GM12891 (cell line): Measurements from ENCODE around the gene SCARB2.

ENCODE experiments used
- DNase-seq: peaks from one replicate; pipeline ENCODE4 v3.0.0; 2011; ENCODE audit warnings: low spot score; ENCODE audit not compliant: insufficient read length
- FAIRE-seq: peaks from 2 replicates; lab custom pipeline; 2011; peaks lifted over from hg19 to GRCh38; lab: Jason Lieb, UNC
- PAX5 ChIP-seq: IDR thresholded peaks from 2 replicates; pipeline ENCODE4 v1.6.1; 2011; ENCODE audit warnings: low read length, moderate library complexity, mild to moderate bottlenecking; ENCODE audit not compliant: insufficient read depth, severe bottlenecking
- POLR2A ChIP-seq: IDR thresholded peaks from 2 replicates; pipeline ENCODE4 v1.6.1; 2011; ENCODE audit warnings: low read depth, low read length, control low read depth
- POLR2AphosphoS5 ChIP-seq: IDR thresholded peaks from 2 replicates; pipeline ENCODE4 v1.6.1; 2011; ENCODE audit warnings: low read depth, low read length, control low read depth
- POU2F2 ChIP-seq: IDR thresholded peaks from 2 replicates; pipeline ENCODE4 v1.6.1; 2011; ENCODE audit warnings: low read depth, mild to moderate bottlenecking, control low read depth, low read length, moderate library complexity
- SPI1 ChIP-seq: IDR thresholded peaks from 2 replicates; pipeline ENCODE4 v1.6.1; 2011; ENCODE audit warnings: low read depth, low read length, control low read depth
- TAF1 ChIP-seq: IDR thresholded peaks from 2 replicates; pipeline ENCODE4 v1.6.1; 2011; ENCODE audit warnings: low read depth, low read length, control low read depth

Gene SCARB2

GRCh38 chr4:76188557-76188956 lies 25.1 kb downstream of the SCARB2 start:
- no peak for FAIRE-seq
- DNase-seq: no peak
- TF ChIP-seq POLR2AphosphoS5: no peak
- no peak for TF ChIP-seq SPI1
- no peak for TF ChIP-seq POLR2A
- TF ChIP-seq TAF1: no peak
- no peak for TF ChIP-seq PAX5
- TF ChIP-seq POU2F2: no peak

GRCh38 chr4:76188149-76188548 lies 25.5 kb downstream of the SCARB2 start:
- DNase-seq (no peak), FAIRE-seq (no peak)
- no peak for TF ChIP-seq PAX5
- no peak for TF ChIP-seq POU2F2
- no peak for TF ChIP-seq POLR2A
- no peak for TF ChIP-seq SPI1
- no peak for TF ChIP-seq POLR2AphosphoS5
- no peak for TF ChIP-seq TAF1

GRCh38 chr4:76187152-76187551 lies 26.5 kb downstream of the SCARB2 start:
- no peak for FAIRE-seq
- no peak for TF ChIP-seq TAF1
- TF ChIP-seq SPI1: no peak
- TF ChIP-seq POLR2A: no peak
- no peak for TF ChIP-seq POU2F2
- TF ChIP-seq POLR2AphosphoS5: no peak
- no peak for TF ChIP-seq PAX5

GRCh38 chr4:76182463-76182862 lies 31.2 kb downstream of the SCARB2 start:
- DNase-seq (no peak), FAIRE-seq (no peak)
- TF ChIP-seq POLR2A (no peak), POU2F2 (no peak), PAX5 (no peak), TAF1 (no peak), POLR2AphosphoS5 (no peak), SPI1 (no peak)

More at GRCh38 chr4:76187152-76187551, 26.5 kb downstream of the SCARB2 start:
- DNase-seq: no peak

- peak; percentile 90 for FAIRE-seq
- peak; percentile 49 for DNase-seq
- TF ChIP-seq POLR2AphosphoS5 (no peak), SPI1 (no peak), PAX5 (no peak), POU2F2 (peak; percentile 56; the same call in 1 of the 2 replicates)
Observed at GRCh38 chr4:76179398-76180318, 34.0 kb downstream of the SCARB2 start.

- FAIRE-seq (no peak), DNase-seq (no peak)
- TF ChIP-seq PAX5: no peak
- TF ChIP-seq POU2F2: no peak
- TF ChIP-seq POLR2A: no peak
- TF ChIP-seq POLR2AphosphoS5: no peak
- no peak for TF ChIP-seq SPI1
- no peak for TF ChIP-seq TAF1
Observed at GRCh38 chr4:76178296-76178695, 35.3 kb downstream of the SCARB2 start.

- FAIRE-seq (no peak), DNase-seq (no peak)
- TF ChIP-seq SPI1 (no peak), POLR2A (no peak), TAF1 (no peak), PAX5 (no peak), POU2F2 (no peak), POLR2AphosphoS5 (no peak)
Observed at GRCh38 chr4:76177709-76178108, 35.9 kb downstream of the SCARB2 start.

GRCh38 chr4:76175336-76175735 lies 38.3 kb downstream of the SCARB2 start:
- FAIRE-seq (no peak), DNase-seq (no peak)
- TF ChIP-seq TAF1: no peak
- TF ChIP-seq POU2F2: no peak
- TF ChIP-seq POLR2A: no peak
- TF ChIP-seq POLR2AphosphoS5: no peak
- no peak for TF ChIP-seq PAX5
- TF ChIP-seq SPI1: no peak

GRCh38 chr4:76174216-76174615 lies 39.4 kb downstream of the SCARB2 start:
- TF ChIP-seq POLR2A (no peak), TAF1 (no peak), PAX5 (no peak), POLR2AphosphoS5 (no peak), POU2F2 (no peak), SPI1 (no peak)
- DNase-seq: no peak
- no peak for FAIRE-seq
